ENCODE data around the gene KIAA0930.

The KIAA0930 gene

GRCh38 chr22:45208993-45209838 is 31.5 kb downstream of the KIAA0930 start:
- no peak overlapping the region for H3K27ac ChIP-seq (ENCODE audit: insufficient read depth, low read depth, low read length, poor library complexity, severe bottlenecking)
- H3K4me3 ChIP-seq (ENCODE audit: insufficient read depth, low read depth, low read length), result no peak overlapping the region
- no peaks in the 10 kb centered on the region for H3K9me3 ChIP-seq (ENCODE audit: control insufficient read depth, low read length)
- H3K27me3 ChIP-seq (ENCODE audit: control insufficient read depth, insufficient read depth, low read length, poor library complexity, severe bottlenecking), result peaks cover 9% of the 10 kb centered on the region
- peaks cover 22% of the 10 kb centered on the region for H3K4me1 ChIP-seq (ENCODE audit: control insufficient read depth, insufficient read depth, low read length)
- H3K36me3 ChIP-seq (ENCODE audit: control insufficient read depth, insufficient read depth, low read length), result no peaks in the 10 kb centered on the region
- WGBS, 2 experiments, result 48 to 49% methylated on average over 29 of the region's 29 CpGs

GRCh38 chr22:45208696-45208992 is 32.0 kb downstream of the KIAA0930 start:
- Histone ChIP-seq H3K27me3 (ENCODE audit: control insufficient read depth, insufficient read depth, low read length, poor library complexity, severe bottlenecking) (peaks cover 9% of the 10 kb centered on the region), H3K4me1 (ENCODE audit: control insufficient read depth, insufficient read depth, low read length) (peaks cover 22% of the 10 kb centered on the region), H3K9me3 (ENCODE audit: control insufficient read depth, low read length) (no peaks in the 10 kb centered on the region), H3K4me3 (ENCODE audit: insufficient read depth, low read depth, low read length) (no peak overlapping the region), H3K36me3 (ENCODE audit: control insufficient read depth, insufficient read depth, low read length) (no peaks in the 10 kb centered on the region), H3K27ac (ENCODE audit: insufficient read depth, low read depth, low read length, poor library complexity, severe bottlenecking) (no peak overlapping the region)
- 80 to 81% methylated on average over 10 of the region's 10 CpGs for WGBS, 2 experiments

GRCh38 chr22:45207981-45208664 is 32.6 kb downstream of the KIAA0930 start:
- Histone ChIP-seq H3K4me3 (ENCODE audit: insufficient read depth, low read depth, low read length) (no peak overlapping the region), H3K36me3 (ENCODE audit: control insufficient read depth, insufficient read depth, low read length) (no peaks in the 10 kb centered on the region), H3K27me3 (ENCODE audit: control insufficient read depth, insufficient read depth, low read length, poor library complexity, severe bottlenecking) (peaks cover 9% of the 10 kb centered on the region), H3K27ac (ENCODE audit: insufficient read depth, low read depth, low read length, poor library complexity, severe bottlenecking) (no peak overlapping the region), H3K9me3 (ENCODE audit: control insufficient read depth, low read length) (no peaks in the 10 kb centered on the region), H3K4me1 (ENCODE audit: control insufficient read depth, insufficient read depth, low read length) (peaks cover 22% of the 10 kb centered on the region)
- WGBS, 2 experiments, result 89 to 90% methylated on average over 24 of the region's 24 CpGs

GRCh38 chr22:45207533-45207932 is 33.2 kb downstream of the KIAA0930 start:
- peaks cover 18% of the 10 kb centered on the region for H3K4me1 ChIP-seq (ENCODE audit: control insufficient read depth, insufficient read depth, low read length)
- no peaks in the 10 kb centered on the region for H3K9me3 ChIP-seq (ENCODE audit: control insufficient read depth, low read length)
- no peaks in the 10 kb centered on the region for H3K36me3 ChIP-seq (ENCODE audit: control insufficient read depth, insufficient read depth, low read length)
- WGBS, 2 experiments, result 94 to 97% methylated on average over 13 of the region's 13 CpGs
- peaks cover 7% of the 10 kb centered on the region for H3K27me3 ChIP-seq (ENCODE audit: control insufficient read depth, insufficient read depth, low read length, poor library complexity, severe bottlenecking)
- H3K4me3 ChIP-seq (ENCODE audit: insufficient read depth, low read depth, low read length), result no peak overlapping the region
- no peak overlapping the region for H3K27ac ChIP-seq (ENCODE audit: insufficient read depth, low read depth, low read length, poor library complexity, severe bottlenecking)

GRCh38 chr22:45206233-45206632 is 34.5 kb downstream of the KIAA0930 start:
- no peak overlapping the region for H3K4me3 ChIP-seq (ENCODE audit: insufficient read depth, low read depth, low read length)
- no peaks in the 10 kb centered on the region for H3K27me3 ChIP-seq (ENCODE audit: control insufficient read depth, insufficient read depth, low read length, poor library complexity, severe bottlenecking)
- no peaks in the 10 kb centered on the region for H3K9me3 ChIP-seq (ENCODE audit: control insufficient read depth, low read length)
- 92 to 96% methylated on average over 6 of the region's 6 CpGs for WGBS, 2 experiments
- no peaks in the 10 kb centered on the region for H3K36me3 ChIP-seq (ENCODE audit: control insufficient read depth, insufficient read depth, low read length)
- peaks cover 9% of the 10 kb centered on the region for H3K4me1 ChIP-seq (ENCODE audit: control insufficient read depth, insufficient read depth, low read length)
- H3K27ac ChIP-seq (ENCODE audit: insufficient read depth, low read depth, low read length, poor library complexity, severe bottlenecking), result no peak overlapping the region

- Histone ChIP-seq H3K27me3 (ENCODE audit: control insufficient read depth, insufficient read depth, low read length, poor library complexity, severe bottlenecking) (no peaks in the 10 kb centered on the region), H3K9me3 (ENCODE audit: control insufficient read depth, low read length) (no peaks in the 10 kb centered on the region), H3K36me3 (ENCODE audit: control insufficient read depth, insufficient read depth, low read length) (no peaks in the 10 kb centered on the region), H3K27ac (ENCODE audit: insufficient read depth, low read depth, low read length, poor library complexity, severe bottlenecking) (no peak overlapping the region), H3K4me3 (ENCODE audit: insufficient read depth, low read depth, low read length) (no peak overlapping the region), H3K4me1 (ENCODE audit: control insufficient read depth, insufficient read depth, low read length) (peaks cover 9% of the 10 kb centered on the region)
- WGBS, 2 experiments, result 92 to 96% methylated on average over 20 of the region's 20 CpGs
Observed at GRCh38 chr22:45205276-45205925, 35.3 kb downstream of the KIAA0930 start.

GRCh38 chr22:45204819-45205218 is 35.9 kb downstream of the KIAA0930 start:
- 92 to 93% methylated on average over 14 of the region's 14 CpGs for WGBS, 2 experiments
- Histone ChIP-seq H3K36me3 (ENCODE audit: control insufficient read depth, insufficient read depth, low read length) (no peaks in the 10 kb centered on the region), H3K9me3 (ENCODE audit: control insufficient read depth, low read length) (no peaks in the 10 kb centered on the region), H3K27me3 (ENCODE audit: control insufficient read depth, insufficient read depth, low read length, poor library complexity, severe bottlenecking) (no peaks in the 10 kb centered on the region), H3K4me1 (ENCODE audit: control insufficient read depth, insufficient read depth, low read length) (peaks cover 6% of the 10 kb centered on the region), H3K27ac (ENCODE audit: insufficient read depth, low read depth, low read length, poor library complexity, severe bottlenecking) (no peak overlapping the region), H3K4me3 (ENCODE audit: insufficient read depth, low read depth, low read length) (no peak overlapping the region)

GRCh38 chr22:45204241-45204640 is 36.5 kb downstream of the KIAA0930 start:
- no peak overlapping the region for H3K4me3 ChIP-seq (ENCODE audit: insufficient read depth, low read depth, low read length)
- H3K27me3 ChIP-seq (ENCODE audit: control insufficient read depth, insufficient read depth, low read length, poor library complexity, severe bottlenecking), result no peaks in the 10 kb centered on the region
- no peaks in the 10 kb centered on the region for H3K36me3 ChIP-seq (ENCODE audit: control insufficient read depth, insufficient read depth, low read length)
- H3K27ac ChIP-seq (ENCODE audit: insufficient read depth, low read depth, low read length, poor library complexity, severe bottlenecking), result no peak overlapping the region
- WGBS, 2 experiments, result 83 to 86% methylated on average over 13 of the region's 13 CpGs
- no peaks in the 10 kb centered on the region for H3K9me3 ChIP-seq (ENCODE audit: control insufficient read depth, low read length)
- peaks cover under 1% of the 10 kb centered on the region for H3K4me1 ChIP-seq (ENCODE audit: control insufficient read depth, insufficient read depth, low read length)

- Histone ChIP-seq H3K4me3 (ENCODE audit: insufficient read depth, low read depth, low read length) (no peak overlapping the region), H3K9me3 (ENCODE audit: control insufficient read depth, low read length) (no peaks in the 10 kb centered on the region), H3K4me1 (ENCODE audit: control insufficient read depth, insufficient read depth, low read length) (peaks cover 3% of the 10 kb centered on the region), H3K27ac (ENCODE audit: insufficient read depth, low read depth, low read length, poor library complexity, severe bottlenecking) (no peak overlapping the region), H3K27me3 (ENCODE audit: control insufficient read depth, insufficient read depth, low read length, poor library complexity, severe bottlenecking) (no peaks in the 10 kb centered on the region), H3K36me3 (ENCODE audit: control insufficient read depth, insufficient read depth, low read length) (no peaks in the 10 kb centered on the region)
- WGBS, 2 experiments, result 93% methylated on average over 40 of the region's 40 CpGs
Observed at GRCh38 chr22:45203150-45203951, 37.3 kb downstream of the KIAA0930 start.
